HG03342 (cell line): ENCODE data around the gene HEXIM2.

Source experiments
- ATAC-seq: cut with Tn5 transposase; IDR thresholded peaks from one replicate; pipeline ENCODE4 v1.9.1; 2021; ENCODE audit warnings: mild to moderate bottlenecking, moderate library complexity; ENCODE audit not compliant: unreplicated experiment

Gene HEXIM2

GRCh38 chr17:45143767-45144198, 17.9 kb upstream of the HEXIM2 start:
- no peak for ATAC-seq

GRCh38 chr17:45144199-45145034, 17.3 kb upstream of the HEXIM2 start:
- ATAC-seq, result no peak

- no peak for ATAC-seq
Observed at GRCh38 chr17:45145035-45145389, 16.7 kb upstream of the HEXIM2 start.

GRCh38 chr17:45146166-45146565, 15.5 kb upstream of the HEXIM2 start:
- no peak for ATAC-seq

- ATAC-seq, result no peak
Observed at GRCh38 chr17:45146592-45146889, 15.1 kb upstream of the HEXIM2 start.

- no peak for ATAC-seq
Observed at GRCh38 chr17:45146890-45147580, 14.6 kb upstream of the HEXIM2 start.

- ATAC-seq, result no peak
Observed at GRCh38 chr17:45147581-45148182, 14.0 kb upstream of the HEXIM2 start.

GRCh38 chr17:45148183-45149036, 13.3 kb upstream of the HEXIM2 start, which contains the start of gene HEXIM1:
Gene HEXIM1 (plus strand): TSS chr17:45148475. CDS start chr17:45149191, 716 bp downstream.
- ATAC-seq, result peak; percentile 70

- no peak for ATAC-seq
Observed at GRCh38 chr17:45149037-45149668, 12.5 kb upstream of the HEXIM2 start.

GRCh38 chr17:45149669-45150664, 11.7 kb upstream of the HEXIM2 start:
- no peak for ATAC-seq

- no peak for ATAC-seq
Observed at GRCh38 chr17:45150911-45151809, 10.5 kb upstream of the HEXIM2 start.

GRCh38 chr17:45155029-45155428, 6.6 kb upstream of the HEXIM2 start:
- ATAC-seq, result no peak

- no peak for ATAC-seq
Observed at GRCh38 chr17:45155483-45155882, 6.2 kb upstream of the HEXIM2 start.

- ATAC-seq, result no peak
Observed at GRCh38 chr17:45156242-45156641, 5.4 kb upstream of the HEXIM2 start.

GRCh38 chr17:45160447-45161287, 1.0 kb upstream of the HEXIM2 start:
- ATAC-seq, result peak; percentile 21

- no peak for ATAC-seq
Observed at GRCh38 chr17:45162025-45162687, 481 bp downstream of the HEXIM2 start.

- no peak for ATAC-seq
Observed at GRCh38 chr17:45164734-45165269, 3.1 kb downstream of the HEXIM2 start.
